ENCODE data around the gene COPE.
A peak's percentile ranks its signal among the peaks of the same experiment; 100 is the strongest.

The COPE gene

DNA sequence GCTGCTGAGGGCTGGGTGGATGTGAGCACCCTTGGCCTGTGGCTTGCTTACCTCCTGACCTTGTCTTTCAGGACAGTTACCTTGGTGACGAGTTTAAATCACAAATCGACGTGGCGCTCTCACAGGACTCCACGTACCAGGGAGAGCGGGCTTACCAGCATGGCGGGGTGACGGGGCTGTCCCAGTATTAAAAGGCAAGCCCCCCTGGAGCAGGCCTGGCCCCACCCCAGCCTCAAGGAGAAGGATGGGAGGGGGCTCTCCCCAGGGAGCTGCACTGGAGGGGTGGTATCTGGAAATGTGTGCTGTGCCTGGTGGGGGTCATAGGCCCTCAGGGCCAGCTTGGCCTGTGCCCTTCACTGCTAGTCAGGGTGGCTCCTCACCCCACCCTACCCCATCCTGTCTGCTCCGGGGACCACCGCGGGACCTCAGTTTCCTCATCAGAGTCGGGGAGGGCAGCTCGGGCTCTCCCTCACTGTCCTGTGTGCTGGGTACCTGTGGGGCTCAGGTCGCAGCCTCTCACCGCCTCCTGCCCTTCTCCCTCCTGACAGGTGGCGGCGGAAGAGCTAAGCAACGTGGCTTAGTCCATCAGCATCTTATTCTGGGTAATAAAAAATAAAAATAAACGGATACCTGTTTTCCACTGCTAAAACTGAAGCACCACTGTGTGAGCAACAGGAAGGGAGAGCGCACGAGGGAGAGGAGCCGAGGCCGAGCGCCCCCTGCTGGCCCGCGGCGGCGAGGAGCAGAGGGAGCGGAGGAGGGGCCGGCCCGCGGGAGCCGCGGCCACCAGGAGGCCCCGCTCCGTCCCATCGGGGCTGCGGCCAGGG lies 53.0 kb downstream of the COPE start:
- DNase-seq, result peak; percentile 62

DNA sequence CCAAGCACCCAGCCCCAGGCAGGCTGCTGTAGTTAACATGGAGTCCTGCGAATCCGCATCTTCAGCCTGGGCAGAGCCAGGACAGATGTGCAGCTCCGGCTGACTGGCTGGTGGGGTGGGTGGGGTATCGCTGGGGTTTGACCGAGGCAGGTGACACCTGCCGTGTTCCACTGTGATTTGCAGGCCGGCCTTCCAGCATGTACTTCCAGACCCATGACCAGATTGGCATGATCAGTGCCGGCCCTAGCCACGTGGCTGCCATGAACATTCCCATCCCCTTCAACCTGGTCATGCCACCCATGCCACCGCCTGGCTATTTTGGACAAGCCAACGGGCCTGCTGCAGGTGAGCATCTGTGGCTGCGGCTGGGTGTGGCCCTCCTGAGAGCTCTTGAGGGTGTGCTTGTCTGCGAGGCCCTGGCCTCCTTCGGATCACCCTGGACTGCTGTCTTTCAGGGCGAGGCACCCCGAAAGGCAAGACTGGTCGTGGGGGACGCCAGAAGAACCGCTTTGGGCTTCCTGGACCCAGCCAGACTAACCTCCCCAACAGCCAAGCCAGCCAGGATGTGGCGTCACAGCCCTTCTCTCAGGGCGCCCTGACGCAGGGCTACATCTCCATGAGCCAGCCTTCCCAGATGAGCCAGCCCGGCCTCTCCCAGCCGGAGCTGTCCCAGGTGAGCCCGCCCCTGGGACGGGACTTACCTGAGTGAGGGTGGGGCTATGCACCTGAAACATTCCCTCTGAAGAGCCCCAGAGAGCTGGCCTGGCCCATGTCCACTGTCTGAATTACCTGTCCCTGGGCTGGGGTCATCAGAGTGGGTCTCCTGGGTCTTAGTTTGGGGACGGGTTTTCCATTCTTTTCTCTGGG lies 53.8 kb downstream of the COPE start:
- no peak for DNase-seq

DNA sequence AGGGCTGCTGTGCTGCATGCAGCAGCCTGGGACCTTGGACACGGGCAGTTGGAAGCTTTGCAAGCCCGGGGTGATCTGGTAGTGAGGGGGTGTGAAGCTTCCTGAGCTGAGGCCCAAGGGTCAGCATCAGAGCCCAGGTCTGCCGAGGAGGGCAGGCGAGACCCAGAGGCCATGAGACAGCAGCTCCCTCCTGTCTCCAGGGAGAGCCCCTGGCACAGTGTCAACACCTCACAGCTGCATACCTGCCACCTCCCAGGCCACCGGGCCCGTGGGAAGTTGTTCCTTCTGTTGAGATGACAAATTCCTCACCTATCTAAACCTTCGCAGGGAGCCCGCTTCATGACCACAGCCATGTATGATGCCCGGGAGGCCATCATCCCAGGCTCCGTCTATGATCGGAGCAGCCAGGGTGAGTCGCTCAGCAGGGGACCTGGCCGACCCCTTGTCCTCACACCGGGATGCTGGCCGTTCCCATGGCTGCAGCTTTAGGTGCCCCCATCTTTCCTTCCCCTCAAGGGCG lies 55.3 kb downstream of the COPE start:
- no peak for DNase-seq

DNA sequence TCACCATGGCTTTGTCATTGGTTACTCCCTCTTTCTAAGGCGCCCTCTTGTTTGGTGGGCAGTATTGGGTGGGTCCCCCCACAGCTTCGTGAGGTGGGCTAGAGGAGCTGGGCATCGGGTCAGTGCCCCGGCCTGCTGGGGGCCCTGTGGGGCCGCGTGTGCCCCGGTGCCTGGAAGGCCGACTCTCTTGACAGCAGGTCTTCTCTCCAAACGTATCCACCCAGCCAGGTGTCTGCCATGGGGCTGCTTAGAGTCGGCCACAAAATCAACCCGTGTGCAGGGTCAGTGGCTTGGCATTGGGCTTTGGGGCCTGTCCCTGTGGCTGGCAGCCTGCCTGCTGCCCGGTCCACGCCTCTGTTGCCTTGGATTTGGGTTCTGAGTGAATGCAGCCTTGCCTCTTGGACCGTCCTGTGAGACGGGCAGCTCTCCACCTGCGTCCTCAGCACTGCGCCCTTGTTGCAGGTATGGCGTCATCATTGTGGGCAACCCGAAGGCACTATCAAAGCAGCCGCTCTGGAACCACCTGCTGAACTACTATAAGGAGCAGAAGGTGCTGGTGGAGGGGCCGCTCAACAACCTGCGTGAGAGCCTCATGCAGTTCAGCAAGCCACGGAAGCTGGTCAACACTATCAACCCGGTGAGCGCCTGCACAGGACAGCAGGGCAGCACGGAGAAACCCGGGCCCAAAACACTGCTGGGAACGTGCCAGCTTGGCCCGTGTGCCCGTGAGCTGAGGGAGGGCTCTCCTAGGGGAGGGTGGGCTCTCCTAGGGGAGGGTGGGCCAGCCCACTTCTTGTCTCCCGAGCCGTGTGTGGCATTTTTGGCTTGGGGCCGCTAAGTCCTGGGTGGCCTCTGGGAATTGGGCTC lies 56.0 kb downstream of the COPE start:
- no peak for DNase-seq

DNA sequence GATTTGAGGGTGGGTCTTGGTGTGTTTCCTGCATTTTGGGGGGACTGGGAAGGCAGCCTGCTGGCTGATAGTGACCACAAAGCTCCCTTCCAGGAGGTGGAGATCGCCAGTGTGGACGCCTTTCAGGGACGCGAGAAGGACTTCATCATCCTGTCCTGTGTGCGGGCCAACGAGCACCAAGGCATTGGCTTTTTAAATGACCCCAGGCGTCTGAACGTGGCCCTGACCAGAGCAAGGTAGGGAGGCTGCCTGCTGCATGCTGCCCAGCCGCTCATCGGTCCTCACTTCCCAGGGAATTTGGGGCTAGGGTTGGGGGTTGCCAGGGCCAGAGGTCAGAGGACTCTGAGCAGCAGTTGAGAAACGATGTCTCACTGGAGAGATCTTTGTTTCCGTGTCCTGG lies 57.3 kb downstream of the COPE start:
- DNase-seq, result no peak

DNA sequence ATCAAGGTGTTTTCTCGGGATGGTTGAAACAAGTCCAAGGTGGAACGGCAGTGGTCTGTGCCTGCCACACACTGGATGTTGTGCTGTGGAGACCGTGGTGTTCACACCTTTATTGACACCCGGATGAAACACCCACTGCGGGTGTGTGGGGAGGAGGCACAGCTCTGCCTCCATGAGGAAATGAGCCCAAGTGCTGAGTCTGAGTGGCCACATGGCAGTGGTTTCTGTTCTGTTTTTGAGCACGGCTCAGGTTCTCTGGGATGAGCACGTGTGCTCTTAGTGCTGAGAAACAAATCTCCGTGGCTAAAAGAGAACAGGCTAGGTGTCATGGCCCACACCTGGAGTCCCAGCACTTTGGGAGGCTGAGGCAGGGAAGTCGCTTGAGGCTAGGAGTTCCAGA lies 58.0 kb downstream of the COPE start:
- no peak for DNase-seq

DNA sequence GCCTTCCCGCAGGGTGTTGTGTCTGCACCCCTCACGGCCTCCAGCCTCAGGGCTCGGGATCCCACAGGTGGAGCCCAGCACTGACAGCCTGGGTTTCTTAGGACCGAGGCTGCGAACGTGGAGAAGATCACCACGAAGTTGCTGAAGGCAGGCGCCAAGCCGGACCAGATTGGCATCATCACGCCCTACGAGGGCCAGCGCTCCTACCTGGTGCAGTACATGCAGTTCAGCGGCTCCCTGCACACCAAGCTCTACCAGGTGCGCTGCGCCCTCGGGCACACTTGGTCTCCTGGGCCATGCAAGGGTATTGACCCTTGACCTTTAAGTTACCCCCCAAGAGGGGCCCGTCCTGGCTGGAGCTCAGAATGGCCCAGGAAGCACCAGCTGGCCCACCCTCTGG lies 58.5 kb downstream of the COPE start:
- no peak for DNase-seq

DNA sequence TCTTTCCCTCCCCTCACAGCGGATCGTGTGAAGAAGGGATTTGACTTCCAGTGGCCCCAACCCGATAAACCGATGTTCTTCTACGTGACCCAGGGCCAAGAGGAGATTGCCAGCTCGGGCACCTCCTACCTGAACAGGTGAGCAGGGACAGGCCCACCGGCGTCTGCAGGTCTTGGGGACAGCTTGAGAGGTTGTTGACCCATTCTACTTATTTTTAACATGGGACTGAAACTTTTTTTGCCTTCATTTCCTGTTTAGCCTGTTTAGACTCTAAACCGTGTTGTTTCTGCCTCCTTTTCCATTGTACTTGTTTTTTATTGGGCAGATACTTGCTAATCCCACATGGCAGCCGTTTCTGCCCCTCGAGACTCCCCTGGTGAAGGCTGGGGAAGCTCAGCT lies 58.9 kb downstream of the COPE start:
- no peak for DNase-seq

DNA sequence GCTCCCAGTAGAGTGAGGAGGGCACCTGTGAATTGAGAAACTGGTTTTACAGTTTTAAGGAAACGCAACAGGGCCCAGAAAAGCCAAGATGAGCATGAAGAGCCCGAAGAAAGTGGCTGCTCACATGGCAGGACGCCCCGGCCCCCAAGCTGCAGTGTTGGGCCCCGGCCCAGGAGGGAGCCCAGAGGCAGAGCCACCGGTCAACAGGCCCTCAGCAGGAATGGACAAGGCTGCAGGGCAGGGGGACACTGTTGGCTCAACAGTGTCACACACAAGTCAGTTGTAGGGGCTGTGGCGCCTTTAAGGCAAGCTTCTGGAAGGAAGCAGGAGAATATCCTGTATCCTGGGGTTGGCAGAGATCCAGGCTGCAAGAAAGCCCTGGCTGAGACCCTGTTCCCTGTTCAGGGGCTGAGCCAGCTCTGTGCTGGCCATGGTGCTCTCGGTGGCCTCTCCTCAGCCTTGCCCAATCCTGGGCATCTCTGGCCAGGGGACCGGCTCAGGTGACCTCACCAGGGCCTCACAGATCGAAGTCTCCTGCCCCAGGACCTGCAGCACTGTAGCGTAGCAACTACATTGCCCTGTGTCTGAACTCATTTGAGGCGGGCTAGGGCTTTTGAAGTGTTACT lies 59.4 kb downstream of the COPE start:
- DNase-seq, result no peak

DNA sequence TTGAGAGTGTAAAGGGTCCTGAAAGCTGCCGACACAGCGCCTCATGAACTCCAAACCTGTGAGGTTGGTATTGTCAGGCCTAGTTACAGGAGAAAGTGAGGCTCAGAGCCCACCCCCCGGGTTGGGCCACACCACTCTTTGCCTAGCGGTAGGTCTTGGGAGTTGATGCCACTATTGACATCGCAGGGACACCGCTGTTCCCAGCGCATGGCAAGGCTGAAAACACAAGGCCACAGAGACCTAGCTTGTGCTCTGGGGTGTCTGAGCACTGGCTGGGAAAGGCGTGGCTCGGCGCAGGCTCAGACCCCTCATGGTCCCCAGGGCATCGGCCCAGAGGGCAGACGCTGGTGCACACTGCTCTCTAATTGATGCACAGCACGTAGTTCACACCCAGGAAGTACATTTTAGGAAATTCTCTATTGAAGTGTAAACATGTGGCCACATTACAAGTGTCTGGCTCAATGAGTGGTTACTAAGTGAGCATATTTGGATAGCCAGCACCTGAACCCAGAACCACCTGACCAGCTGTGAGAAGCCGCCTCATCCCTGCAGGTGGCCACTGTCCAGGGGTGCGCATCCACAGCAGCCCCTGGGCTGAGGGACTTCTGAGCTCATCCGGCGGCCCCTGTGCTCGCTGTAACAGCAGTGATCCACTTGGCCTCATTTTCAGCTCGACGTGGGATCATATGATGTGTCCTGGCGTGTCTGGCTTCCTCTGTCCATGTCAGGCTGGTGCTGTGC lies 60.1 kb downstream of the COPE start:
- DNase-seq, result no peak

DNA sequence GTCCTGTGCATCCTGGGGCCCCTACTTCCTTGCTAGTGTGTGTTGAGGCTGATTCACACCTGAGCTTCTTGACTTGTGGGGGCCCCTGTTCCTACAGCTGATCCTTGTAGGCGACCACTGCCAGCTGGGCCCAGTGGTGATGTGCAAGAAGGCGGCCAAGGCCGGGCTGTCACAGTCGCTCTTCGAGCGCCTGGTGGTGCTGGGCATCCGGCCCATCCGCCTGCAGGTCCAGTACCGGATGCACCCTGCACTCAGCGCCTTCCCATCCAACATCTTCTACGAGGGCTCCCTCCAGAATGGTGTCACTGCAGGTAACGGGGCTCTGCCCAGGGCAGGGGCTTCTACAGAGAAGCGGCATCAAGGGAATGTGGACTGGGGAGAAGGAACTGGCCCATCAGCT lies 62.0 kb downstream of the COPE start:
- no peak for DNase-seq

DNA sequence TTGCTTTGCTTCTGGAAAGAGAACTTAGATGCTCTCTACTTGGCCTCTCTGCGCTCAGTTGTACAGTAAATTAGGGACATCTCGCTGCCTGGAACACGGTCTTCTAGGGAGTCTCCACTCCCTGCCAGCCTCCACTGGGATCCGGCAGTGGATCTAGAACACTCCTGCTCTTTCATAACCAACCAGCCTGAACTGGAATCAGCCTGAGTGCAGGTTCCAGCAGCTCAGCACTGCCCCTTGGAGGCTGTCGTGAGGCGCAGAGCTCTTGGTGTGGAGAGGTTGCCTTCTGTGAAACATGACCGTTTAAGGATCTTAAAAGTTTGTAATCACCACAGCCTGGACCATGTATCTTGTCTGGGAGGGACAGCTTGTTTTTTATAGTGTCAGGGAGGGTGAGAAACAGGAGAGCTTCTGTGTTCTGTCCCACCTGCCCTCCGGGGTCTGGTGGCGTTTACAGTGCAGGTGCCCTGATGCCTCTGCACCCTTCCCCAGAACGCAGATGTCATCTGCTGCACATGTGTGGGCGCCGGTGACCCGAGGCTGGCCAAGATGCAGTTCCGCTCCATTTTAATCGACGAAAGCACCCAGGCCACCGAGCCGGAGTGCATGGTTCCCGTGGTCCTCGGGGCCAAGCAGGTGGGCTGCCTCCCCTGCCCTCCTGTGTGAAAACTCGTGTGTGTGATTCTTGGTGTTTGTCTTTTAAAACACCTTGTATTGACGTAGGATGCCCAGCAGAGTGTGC lies 62.6 kb downstream of the COPE start:
- no peak for DNase-seq

DNA sequence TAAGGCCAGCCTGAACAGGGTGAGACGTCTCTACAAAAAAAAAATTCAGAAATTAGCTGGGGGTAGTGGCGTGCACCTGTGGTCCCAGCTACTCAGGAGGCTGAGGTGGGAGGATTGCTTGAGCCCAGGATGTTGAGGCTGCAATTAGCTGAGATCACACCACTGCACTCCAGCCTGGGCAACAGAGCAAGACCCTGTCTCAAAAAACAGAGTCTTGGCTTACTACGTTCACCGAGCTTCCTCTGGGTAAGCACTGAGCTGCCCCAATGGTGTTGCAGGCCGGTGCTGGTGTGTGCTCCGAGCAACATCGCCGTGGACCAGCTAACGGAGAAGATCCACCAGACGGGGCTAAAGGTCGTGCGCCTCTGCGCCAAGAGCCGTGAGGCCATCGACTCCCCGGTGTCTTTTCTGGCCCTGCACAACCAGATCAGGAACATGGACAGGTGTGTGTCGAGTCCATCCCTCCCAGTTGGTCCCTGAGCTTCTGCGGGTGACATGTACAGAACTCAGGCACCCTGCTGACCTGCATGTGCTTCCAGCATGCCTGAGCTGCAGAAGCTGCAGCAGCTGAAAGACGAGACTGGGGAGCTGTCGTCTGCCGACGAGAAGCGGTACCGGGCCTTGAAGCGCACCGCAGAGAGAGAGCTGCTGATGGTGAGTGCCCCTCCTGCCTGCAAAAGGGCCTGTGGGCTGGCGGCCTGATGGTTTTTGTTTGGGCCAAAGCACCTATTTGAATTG lies 63.4 kb downstream of the COPE start:
- DNase-seq, result no peak

DNA sequence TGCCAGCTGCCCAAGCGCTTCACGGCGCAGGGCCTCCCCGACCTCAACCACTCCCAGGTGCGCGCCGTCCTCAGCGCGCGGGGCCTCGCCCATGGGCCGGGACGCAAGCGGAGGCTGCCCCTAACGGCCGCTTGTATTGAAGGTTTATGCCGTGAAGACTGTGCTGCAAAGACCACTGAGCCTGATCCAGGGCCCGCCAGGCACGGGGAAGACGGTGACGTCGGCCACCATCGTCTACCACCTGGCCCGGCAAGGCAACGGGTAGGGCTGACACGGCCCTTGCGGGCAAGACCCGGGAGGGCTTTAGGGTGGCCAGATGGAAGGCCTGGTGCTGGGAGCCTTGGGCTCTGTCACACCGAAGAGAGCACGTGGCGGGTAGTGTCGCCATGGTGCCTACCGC lies 64.2 kb downstream of the COPE start:
- no peak for DNase-seq

DNA sequence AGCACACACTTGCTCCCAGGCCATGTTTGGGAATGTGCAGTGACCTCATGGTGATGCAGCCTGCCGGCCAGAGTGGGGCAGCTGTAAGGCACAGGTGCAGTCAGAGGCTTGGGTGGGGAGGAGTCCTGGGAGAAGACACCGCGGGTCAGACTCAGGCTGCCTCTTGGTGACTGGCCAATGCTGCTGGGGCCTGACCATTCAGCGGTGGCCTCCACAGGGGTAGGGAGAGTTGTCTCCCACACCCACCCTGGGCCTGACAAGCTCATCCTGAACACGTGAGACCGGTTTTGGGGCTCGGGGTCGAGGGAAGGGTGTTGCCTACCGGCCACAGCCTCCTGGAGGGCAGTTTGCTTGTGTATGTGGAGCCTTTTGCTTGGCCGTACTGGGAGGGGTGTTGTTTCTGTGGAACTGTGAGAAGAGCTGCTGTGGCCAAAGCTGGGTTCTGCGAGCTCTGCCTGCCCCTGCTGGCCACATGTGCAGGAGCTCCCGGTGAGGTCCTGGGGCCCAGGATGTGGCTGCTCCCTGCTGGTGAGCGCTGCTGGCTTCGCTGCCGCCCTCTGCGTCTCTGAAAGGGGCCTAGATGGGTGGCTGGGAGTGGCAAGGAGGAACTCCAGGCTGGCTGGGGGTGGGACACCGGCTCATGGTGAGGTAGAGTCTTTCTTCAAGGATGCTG lies 65.3 kb downstream of the COPE start:
- DNase-seq, result no peak

DNA sequence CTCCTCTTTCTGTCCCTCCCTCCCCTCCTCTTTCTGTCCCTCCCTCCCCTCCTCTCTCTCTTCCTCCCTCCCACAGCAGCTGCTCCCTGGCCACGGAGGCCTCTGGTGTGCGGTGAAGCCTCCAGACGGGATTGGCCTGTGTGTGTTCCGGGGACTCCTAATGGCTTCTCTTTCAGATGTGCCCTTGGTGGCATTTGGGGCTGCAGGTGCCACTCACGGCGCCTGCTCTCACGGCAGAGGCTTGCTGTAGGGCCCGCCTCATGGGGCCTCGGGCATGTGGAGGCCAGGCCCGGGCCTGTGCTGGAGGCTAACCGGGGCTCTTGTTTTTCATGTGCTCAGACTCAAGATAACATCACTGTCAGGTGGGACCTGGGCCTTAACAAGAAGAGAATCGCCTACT lies 66.5 kb downstream of the COPE start:
- no peak for DNase-seq

DNA sequence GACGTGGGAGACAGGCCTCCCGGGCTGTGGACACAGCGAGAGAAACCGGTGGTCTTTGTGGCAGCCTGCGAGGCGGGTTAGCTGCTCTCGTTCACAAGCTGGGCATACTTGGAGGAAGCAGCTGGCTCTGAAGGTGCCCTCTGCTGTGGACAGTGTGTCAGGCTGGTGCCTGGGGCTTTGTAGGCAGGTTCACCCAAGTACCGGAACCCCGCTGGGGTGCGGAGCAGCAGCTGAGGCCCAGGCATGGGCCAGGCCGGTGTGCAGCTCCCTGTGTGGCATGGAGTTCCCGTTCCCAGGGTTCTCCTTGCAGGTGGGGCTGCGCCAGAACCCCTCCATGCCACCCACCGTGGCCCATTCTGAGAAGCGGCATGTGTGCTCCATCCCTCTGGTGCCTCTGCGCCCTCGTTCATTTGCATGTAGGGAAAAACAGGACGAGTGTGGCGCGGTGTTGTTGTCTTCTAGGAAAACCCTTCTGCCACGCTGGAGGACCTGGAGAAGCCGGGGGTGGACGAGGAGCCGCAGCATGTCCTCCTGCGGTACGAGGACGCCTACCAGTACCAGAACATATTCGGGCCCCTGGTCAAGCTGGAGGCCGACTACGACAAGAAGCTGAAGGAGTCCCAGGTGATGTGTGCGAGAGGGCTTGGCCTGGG lies 67.4 kb downstream of the COPE start:
- no peak for DNase-seq

DNA sequence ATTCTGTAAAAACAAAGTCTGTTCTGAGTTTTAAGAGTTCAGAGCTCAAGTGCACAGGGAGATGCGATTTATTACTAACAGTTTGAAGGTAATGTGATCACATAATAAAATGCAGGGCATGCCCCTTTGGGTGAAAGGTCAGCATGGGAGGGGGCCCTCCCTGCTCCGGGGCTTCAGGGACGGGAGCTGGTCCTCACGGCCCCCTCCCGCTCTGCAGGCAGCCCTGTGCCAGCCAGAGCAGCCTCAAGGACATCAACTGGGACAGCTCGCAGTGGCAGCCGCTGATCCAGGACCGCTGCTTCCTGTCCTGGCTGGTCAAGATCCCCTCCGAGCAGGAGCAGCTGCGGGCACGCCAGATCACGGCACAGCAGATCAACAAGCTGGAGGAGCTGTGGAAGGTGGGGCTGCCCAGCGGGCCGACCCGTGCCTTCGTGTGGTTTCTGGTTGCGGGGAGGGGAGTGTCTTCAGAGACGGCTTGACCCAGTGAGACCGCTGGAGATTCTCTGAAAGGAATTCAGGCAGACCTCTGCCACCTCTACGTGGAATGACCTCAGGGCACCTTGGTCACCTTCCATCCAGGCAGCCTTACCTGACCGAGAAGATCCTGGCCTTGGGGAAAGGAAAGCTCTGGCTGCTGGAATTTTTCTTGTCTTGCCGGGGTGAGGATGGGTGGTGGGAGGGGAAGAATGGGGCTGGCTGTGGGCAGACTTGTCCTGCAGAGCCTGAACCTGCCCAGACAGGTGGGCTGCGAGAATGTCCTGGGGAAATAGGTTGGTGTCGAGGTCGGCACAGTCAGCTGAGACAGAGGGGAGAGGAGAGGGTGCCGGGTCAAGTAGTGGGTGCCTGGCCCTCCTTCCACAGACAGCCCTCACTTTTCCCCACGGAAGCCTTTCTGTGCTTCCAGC lies 68.5 kb downstream of the COPE start:
- no peak for DNase-seq

Measured in CD4-positive, alpha-beta T cell treated with Interleukin-10 for 1 hour (primary cell).